Liver (tissue), 9 donors: ENCODE data around the gene TRMT2A. TPM values are rescaled to one million over a fixed set of nuclear protein-coding genes. Genes with fewer than 3 reads are reported as not detected.

Experiments
- DNase-seq: peaks from one replicate; pipeline ENCODE4 v3.0.0-alpha.2; 2017; ENCODE audit warnings: low spot score
- H3K27ac ChIP-seq, 2 donors: one replicate each; pipeline ENCODE4 v1.7.0; 2013; ENCODE audit warnings: inconsistent platforms in 2 of 2, low read length in 2 of 2, control low read depth in 1 of 2, low read depth in 1 of 2, mild to moderate bottlenecking in 1 of 2
- H3K27me3 ChIP-seq, 4 donors: one replicate each; pipeline versions ENCODE4 v1.6.1 to v1.7.0; 2013; ENCODE audit warnings: low read length in 3 of 4, inconsistent platforms in 1 of 4, mild to moderate bottlenecking in 1 of 4, moderate library complexity in 1 of 4; ENCODE audit not compliant: control insufficient read depth in 4 of 4, insufficient read depth in 4 of 4
- H3K36me3 ChIP-seq, 4 donors: one replicate each; pipeline versions ENCODE4 v1.6.1 to v1.7.0; 2013; ENCODE audit warnings: low read length in 3 of 4, mild to moderate bottlenecking in 3 of 4, low read depth in 1 of 4, moderate library complexity in 1 of 4; ENCODE audit not compliant: control insufficient read depth in 4 of 4, insufficient read depth in 3 of 4
- H3K4me1 ChIP-seq, 4 donors: one replicate each; pipeline versions ENCODE4 v1.6.1 to v1.7.0; 2013; ENCODE audit warnings: low read length in 3 of 4, mild to moderate bottlenecking in 3 of 4, moderate library complexity in 1 of 4; ENCODE audit not compliant: control insufficient read depth in 4 of 4, insufficient read depth in 4 of 4
- H3K4me3 ChIP-seq, 3 donors: one replicate each; pipeline versions ENCODE4 v1.6.1 to v1.7.0; 2013; ENCODE audit warnings: low read length in 3 of 3, control low read depth in 1 of 3, low read depth in 1 of 3, mild to moderate bottlenecking in 1 of 3
- H3K9ac ChIP-seq, 2 donors: one replicate each; pipeline ENCODE4 v1.7.0; 2013; ENCODE audit warnings: low read length in 2 of 2, mild to moderate bottlenecking in 2 of 2, moderate library complexity in 2 of 2, control low read depth in 1 of 2, low read depth in 1 of 2
- H3K9me3 ChIP-seq, 4 donors: one replicate each; pipeline versions ENCODE4 v1.6.1 to v1.7.0; 2013; ENCODE audit warnings: low read length in 3 of 4; ENCODE audit not compliant: control insufficient read depth in 4 of 4
- EGR1 ChIP-seq, 2 donors: IDR thresholded peaks; 2 replicates each; pipeline ENCODE4 v1.6.1; 2016 to 2018; ENCODE audit warnings: antibody characterized with exemption in 2 of 2, low read depth in 2 of 2
- FOXA1 ChIP-seq: IDR thresholded peaks from 2 replicates; pipeline ENCODE4 v1.6.1; 2016; ENCODE audit warnings: antibody characterized with exemption
- FOXA2 ChIP-seq: IDR thresholded peaks from 2 replicates; pipeline ENCODE4 v1.6.1; 2016; ENCODE audit warnings: antibody characterized with exemption
- GABPA ChIP-seq, 2 donors: IDR thresholded peaks in 1 of 2; conservative IDR thresholded peaks in 1 of 2; 2 replicates each; pipeline ENCODE4 v1.6.1; 2016; ENCODE audit warnings: antibody characterized with exemption in 2 of 2, mild to moderate bottlenecking in 1 of 2, moderate library complexity in 1 of 2
- HNF4A ChIP-seq, 2 donors: conservative IDR thresholded peaks; 2 replicates each; pipeline ENCODE4 v1.6.1; 2016; ENCODE audit warnings: antibody characterized with exemption in 2 of 2, mild to moderate bottlenecking in 2 of 2
- HNF4G ChIP-seq: IDR thresholded peaks from 2 replicates; pipeline ENCODE4 v1.6.1; 2016; ENCODE audit warnings: antibody characterized with exemption
- JUND ChIP-seq, 2 donors: IDR thresholded peaks; 2 replicates each; pipeline ENCODE4 v1.6.1; 2016; ENCODE audit warnings: antibody characterized with exemption in 2 of 2
- MAX ChIP-seq: IDR thresholded peaks from 2 replicates; pipeline ENCODE4 v1.6.1; 2016; ENCODE audit warnings: antibody characterized with exemption
- NR2F2 ChIP-seq: IDR thresholded peaks from 2 replicates; pipeline ENCODE4 v1.6.1; 2016; ENCODE audit warnings: antibody characterized with exemption
- RAD21 ChIP-seq, 2 donors: IDR thresholded peaks; 2 replicates each; pipeline ENCODE4 v1.6.1; 2016; ENCODE audit warnings: antibody characterized with exemption in 2 of 2, mild to moderate bottlenecking in 2 of 2
- RXRA ChIP-seq, 2 donors: IDR thresholded peaks; 2 replicates each; pipeline ENCODE4 v1.6.1; 2017 to 2018; ENCODE audit warnings: antibody characterized with exemption in 2 of 2, mild to moderate bottlenecking in 1 of 2
- SP1 ChIP-seq: IDR thresholded peaks from 2 replicates; pipeline ENCODE4 v1.6.1; 2018; ENCODE audit warnings: antibody characterized with exemption, mild to moderate bottlenecking
- TAF1 ChIP-seq: conservative IDR thresholded peaks from 2 replicates; pipeline ENCODE4 v1.6.1; 2016; ENCODE audit warnings: antibody characterized with exemption, mild to moderate bottlenecking
- ZBTB33 ChIP-seq: IDR thresholded peaks from 2 replicates; pipeline ENCODE4 v1.6.1; 2016; ENCODE audit warnings: antibody characterized with exemption
- WGBS: extraction: QIAGEN DNeasy Blood & Tissue Kit; methylation state at CpG from one replicate; pipeline ENCODE4 v1.1.7; 2013; 5-methylcytosine and 5-hydroxymethylcytosine counted together
- polyA plus RNA-seq, 2 donors: library from polyadenylated mRNA; stranded (reverse) in 1 of 2; unstranded in 1 of 2; fragments of 200-250 nt in 1 of 2; fragments of >200 nt in 1 of 2; fragmentation: Nextera tagmentation in 1 of 2; extraction: Ambion mirVana in 1 of 2; gene quantifications; one replicate each; pipeline versions ENCODE4 v1.2.1 to v1.2.3, GENCODE V29; 2013 to 2015
- total RNA-seq, 2 donors: library from RNA; depleted of rRNA; stranded (reverse); fragments of >200 nt; gene quantifications; one replicate each; pipeline ENCODE4 v1.2.3, GENCODE V29; 2014
- TF ChIP-seq, protein P1 (sequence below): IDR thresholded peaks from 2 replicates; pipeline ENCODE4 v1.6.1; 2016; ENCODE audit warnings: antibody characterized with exemption
- TF ChIP-seq, protein P2 (sequence below): IDR thresholded peaks from 2 replicates; pipeline ENCODE4 v1.6.1; 2016; ENCODE audit warnings: antibody characterized with exemption, mild to moderate bottlenecking
- TF ChIP-seq, protein P3 (sequence below): fragments of 150-350 bp; IDR thresholded peaks from 2 replicates; pipeline ENCODE4 v1.5.1; 2017; ENCODE audit warnings: improper control_type of control experiment, low read depth, low read length; ENCODE audit not compliant: missing input control
- donor health status: healthy.
- donor health status: healthy.
- donor health status: healthy.
- donor health status: healthy.
- donor health status: healthy.

The TRMT2A gene
- total and polyA plus RNA-seq, 4 donors = 19.9 to 32.9 (median 25.2) TPM

DNA sequence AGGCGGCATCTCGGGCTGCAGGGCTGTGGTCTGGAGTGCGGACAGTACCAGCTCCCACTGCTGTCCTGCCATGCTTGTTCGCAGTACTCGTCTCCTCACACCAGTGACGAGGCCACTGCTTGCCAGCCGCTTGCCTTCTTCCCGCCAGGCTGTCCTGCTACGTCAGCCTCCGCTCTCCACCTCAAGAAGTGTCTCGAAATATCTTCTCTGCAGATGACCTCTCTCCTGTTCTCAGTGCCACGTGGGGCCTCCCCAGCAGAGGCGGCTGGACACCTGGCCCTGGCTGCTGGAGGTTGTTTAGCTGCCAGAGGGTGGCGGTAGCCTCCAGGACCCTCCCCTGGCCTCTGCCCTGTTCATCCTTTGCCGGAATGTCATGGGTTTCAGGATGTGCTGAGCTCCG lies 36.9 kb upstream of the TRMT2A start:
- no peak overlapping the region for H3K9ac ChIP-seq
- H3K27ac ChIP-seq = no peak overlapping the region
- no peaks in the 10 kb centered on the region for H3K9me3 ChIP-seq
- no peaks in the 10 kb centered on the region for H3K36me3 ChIP-seq
- no peaks in the 10 kb centered on the region for H3K27me3 ChIP-seq
- H3K4me3 ChIP-seq = no peak overlapping the region
- no peak for DNase-seq
- WGBS = 68% methylated on average over 16 of the region's 16 CpGs
- TF ChIP-seq, protein P1, sequence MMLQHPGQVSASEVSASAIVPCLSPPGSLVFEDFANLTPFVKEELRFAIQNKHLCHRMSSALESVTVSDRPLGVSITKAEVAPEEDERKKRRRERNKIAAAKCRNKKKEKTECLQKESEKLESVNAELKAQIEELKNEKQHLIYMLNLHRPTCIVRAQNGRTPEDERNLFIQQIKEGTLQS = no peak
- TF ChIP-seq ZBTB33 = no peak
- TF ChIP-seq FOXA2 = no peak
- TF ChIP-seq, protein P2, sequence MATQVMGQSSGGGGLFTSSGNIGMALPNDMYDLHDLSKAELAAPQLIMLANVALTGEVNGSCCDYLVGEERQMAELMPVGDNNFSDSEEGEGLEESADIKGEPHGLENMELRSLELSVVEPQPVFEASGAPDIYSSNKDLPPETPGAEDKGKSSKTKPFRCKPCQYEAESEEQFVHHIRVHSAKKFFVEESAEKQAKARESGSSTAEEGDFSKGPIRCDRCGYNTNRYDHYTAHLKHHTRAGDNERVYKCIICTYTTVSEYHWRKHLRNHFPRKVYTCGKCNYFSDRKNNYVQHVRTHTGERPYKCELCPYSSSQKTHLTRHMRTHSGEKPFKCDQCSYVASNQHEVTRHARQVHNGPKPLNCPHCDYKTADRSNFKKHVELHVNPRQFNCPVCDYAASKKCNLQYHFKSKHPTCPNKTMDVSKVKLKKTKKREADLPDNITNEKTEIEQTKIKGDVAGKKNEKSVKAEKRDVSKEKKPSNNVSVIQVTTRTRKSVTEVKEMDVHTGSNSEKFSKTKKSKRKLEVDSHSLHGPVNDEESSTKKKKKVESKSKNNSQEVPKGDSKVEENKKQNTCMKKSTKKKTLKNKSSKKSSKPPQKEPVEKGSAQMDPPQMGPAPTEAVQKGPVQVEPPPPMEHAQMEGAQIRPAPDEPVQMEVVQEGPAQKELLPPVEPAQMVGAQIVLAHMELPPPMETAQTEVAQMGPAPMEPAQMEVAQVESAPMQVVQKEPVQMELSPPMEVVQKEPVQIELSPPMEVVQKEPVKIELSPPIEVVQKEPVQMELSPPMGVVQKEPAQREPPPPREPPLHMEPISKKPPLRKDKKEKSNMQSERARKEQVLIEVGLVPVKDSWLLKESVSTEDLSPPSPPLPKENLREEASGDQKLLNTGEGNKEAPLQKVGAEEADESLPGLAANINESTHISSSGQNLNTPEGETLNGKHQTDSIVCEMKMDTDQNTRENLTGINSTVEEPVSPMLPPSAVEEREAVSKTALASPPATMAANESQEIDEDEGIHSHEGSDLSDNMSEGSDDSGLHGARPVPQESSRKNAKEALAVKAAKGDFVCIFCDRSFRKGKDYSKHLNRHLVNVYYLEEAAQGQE = no peak
- TF ChIP-seq RAD21 (IDR thresholded peaks at IDR 0.05) = no peak
- no peak for TF ChIP-seq MAX
- H3K4me1 ChIP-seq = no peaks in the 10 kb centered on the region

DNA sequence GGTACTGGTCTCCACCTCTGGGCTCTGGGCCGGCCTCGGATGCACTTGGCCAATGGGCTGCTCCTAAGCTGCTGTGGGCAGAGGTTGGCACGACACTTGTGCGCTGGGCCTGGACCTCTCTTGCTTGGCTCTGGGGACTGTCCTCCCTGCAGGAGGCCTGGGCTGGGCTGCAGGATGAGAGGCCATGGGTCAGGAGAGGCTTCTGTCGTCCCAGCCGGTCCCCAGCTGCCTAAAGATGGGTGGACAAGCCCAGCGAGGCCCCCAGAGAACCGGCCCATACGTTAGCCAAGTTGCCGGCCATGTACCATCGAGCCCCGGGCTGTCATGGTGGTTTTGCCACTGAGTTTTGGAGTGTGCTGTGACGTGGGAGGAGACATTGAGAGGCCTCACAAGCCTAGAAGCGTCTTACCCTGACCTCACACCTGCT lies 35.5 kb upstream of the TRMT2A start:
- 86% methylated on average over 14 of the region's 14 CpGs for WGBS

More for the DNA sequence above, 35.5 kb upstream of the TRMT2A start:
- no peak overlapping the region for H3K27ac ChIP-seq
- no peaks in the 10 kb centered on the region for H3K9me3 ChIP-seq
- no peak for DNase-seq
- H3K4me1 ChIP-seq = no peaks in the 10 kb centered on the region
- TF ChIP-seq FOXA2 = no peak
- TF ChIP-seq JUND (IDR thresholded peaks at IDR 0.05) = no peak
- no peak for TF ChIP-seq FOXA1
- TF ChIP-seq, protein P1 = no peak
- no peak for TF ChIP-seq RXRA (IDR thresholded peaks at IDR 0.05)
- no peak for TF ChIP-seq GABPA (IDR thresholded peaks at IDR 0.05 in 1 of 2, conservative IDR thresholded peaks at IDR 0.05 in 1 of 2)
- no peak for TF ChIP-seq MAX
- TF ChIP-seq HNF4A (conservative IDR thresholded peaks at IDR 0.05) = no peak
- TF ChIP-seq ZBTB33 = no peak
- TF ChIP-seq EGR1 (IDR thresholded peaks at IDR 0.05; ENCODE audit: low read depth in 2 of 2) = no peak
- TF ChIP-seq, protein P3, sequence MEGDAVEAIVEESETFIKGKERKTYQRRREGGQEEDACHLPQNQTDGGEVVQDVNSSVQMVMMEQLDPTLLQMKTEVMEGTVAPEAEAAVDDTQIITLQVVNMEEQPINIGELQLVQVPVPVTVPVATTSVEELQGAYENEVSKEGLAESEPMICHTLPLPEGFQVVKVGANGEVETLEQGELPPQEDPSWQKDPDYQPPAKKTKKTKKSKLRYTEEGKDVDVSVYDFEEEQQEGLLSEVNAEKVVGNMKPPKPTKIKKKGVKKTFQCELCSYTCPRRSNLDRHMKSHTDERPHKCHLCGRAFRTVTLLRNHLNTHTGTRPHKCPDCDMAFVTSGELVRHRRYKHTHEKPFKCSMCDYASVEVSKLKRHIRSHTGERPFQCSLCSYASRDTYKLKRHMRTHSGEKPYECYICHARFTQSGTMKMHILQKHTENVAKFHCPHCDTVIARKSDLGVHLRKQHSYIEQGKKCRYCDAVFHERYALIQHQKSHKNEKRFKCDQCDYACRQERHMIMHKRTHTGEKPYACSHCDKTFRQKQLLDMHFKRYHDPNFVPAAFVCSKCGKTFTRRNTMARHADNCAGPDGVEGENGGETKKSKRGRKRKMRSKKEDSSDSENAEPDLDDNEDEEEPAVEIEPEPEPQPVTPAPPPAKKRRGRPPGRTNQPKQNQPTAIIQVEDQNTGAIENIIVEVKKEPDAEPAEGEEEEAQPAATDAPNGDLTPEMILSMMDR = no peak
- TF ChIP-seq NR2F2 = no peak
- no peak for TF ChIP-seq TAF1
- TF ChIP-seq SP1 = no peak
- TF ChIP-seq HNF4G = no peak
- TF ChIP-seq, protein P2 = no peak
- H3K4me3 ChIP-seq = no peak overlapping the region
- H3K9ac ChIP-seq = no peak overlapping the region
- H3K36me3 ChIP-seq = no peaks in the 10 kb centered on the region
- H3K27me3 ChIP-seq = no peaks in the 10 kb centered on the region
